Thyroid gland (tissue), 4 donors: ENCODE measurements around the gene IL19. TPM values are rescaled to one million over a fixed set of nuclear protein-coding genes. Genes with fewer than 3 reads are reported as not detected.

Source experiments
- DNase-seq, 2 donors: peaks; one replicate each; pipeline ENCODE4 v3.0.0-alpha.2; 2019
- H3K27ac ChIP-seq, 3 donors: fragments of 200-600 bp; sonication (generic); 1 replicate in 2 of 3; 2 replicates in 1 of 3; pipeline ENCODE4 v1.5.1; 2016 to 2019; ENCODE audit warnings: mild to moderate bottlenecking in 1 of 3, moderate library complexity in 1 of 3
- H3K27me3 ChIP-seq: fragments of 200-600 bp; sonication (generic); one replicate; pipeline ENCODE4 v1.5.1; 2019
- H3K36me3 ChIP-seq, 2 donors: fragments of 200-600 bp; sonication (generic); one replicate each; pipeline ENCODE4 v1.5.1; 2016 to 2019
- H3K4me1 ChIP-seq, 2 donors: fragments of 200-600 bp; sonication (generic); one replicate each; pipeline ENCODE4 v1.5.1; 2017 to 2019
- H3K4me3 ChIP-seq, 3 donors: fragments of 200-600 bp; sonication (generic); replicated peaks in 1 of 3; 1 replicate in 2 of 3; 2 replicates in 1 of 3; pipeline ENCODE4 v1.5.1; 2016; ENCODE audit warnings: mild to moderate bottlenecking in 1 of 3
- H3K9me3 ChIP-seq: fragments of 200-600 bp; sonication (generic); one replicate; pipeline ENCODE4 v1.5.1; 2017
- POLR2A ChIP-seq, 2 donors: fragments of 450-650 bp; IDR thresholded peaks; one replicate each; pipeline ENCODE4 v1.6.1; 2017; ENCODE audit warnings: antibody characterized with exemption in 2 of 2, mild to moderate bottlenecking in 2 of 2, moderate library complexity in 1 of 2
- WGBS, 2 donors: methylation state at CpG; one replicate each; pipeline ENCODE4 v1.1.5; 2017; 5-methylcytosine and 5-hydroxymethylcytosine counted together
- intact Hi-C: fragments of 100-400 bp; cut with DNase I; formaldehyde crosslinking; loops from one replicate; pipeline ENCODE4 v1.15.1; 2023
- total RNA-seq, 4 donors: library from RNA; depleted of rRNA; stranded (reverse); fragments of >200 nt; gene quantifications; one replicate each; pipeline ENCODE4 v1.2.3, GENCODE V29; 2016
- TF ChIP-seq, protein P1 (sequence below), 6 experiments: fragments of 200-600 bp in 3 of 6; fragments of 450-650 bp in 3 of 6; sonication (generic) in 3 of 6; IDR thresholded peaks; one replicate each; pipeline ENCODE4 v1.5.1; 2016 to 2019; ENCODE audit warnings: antibody characterized with exemption in 6 of 6, mild to moderate bottlenecking in 2 of 6, inconsistent platforms in 1 of 6, moderate library complexity in 1 of 6

IL19 gene
- total RNA-seq, 4 donors from 2014 or later: not detected

DNA sequence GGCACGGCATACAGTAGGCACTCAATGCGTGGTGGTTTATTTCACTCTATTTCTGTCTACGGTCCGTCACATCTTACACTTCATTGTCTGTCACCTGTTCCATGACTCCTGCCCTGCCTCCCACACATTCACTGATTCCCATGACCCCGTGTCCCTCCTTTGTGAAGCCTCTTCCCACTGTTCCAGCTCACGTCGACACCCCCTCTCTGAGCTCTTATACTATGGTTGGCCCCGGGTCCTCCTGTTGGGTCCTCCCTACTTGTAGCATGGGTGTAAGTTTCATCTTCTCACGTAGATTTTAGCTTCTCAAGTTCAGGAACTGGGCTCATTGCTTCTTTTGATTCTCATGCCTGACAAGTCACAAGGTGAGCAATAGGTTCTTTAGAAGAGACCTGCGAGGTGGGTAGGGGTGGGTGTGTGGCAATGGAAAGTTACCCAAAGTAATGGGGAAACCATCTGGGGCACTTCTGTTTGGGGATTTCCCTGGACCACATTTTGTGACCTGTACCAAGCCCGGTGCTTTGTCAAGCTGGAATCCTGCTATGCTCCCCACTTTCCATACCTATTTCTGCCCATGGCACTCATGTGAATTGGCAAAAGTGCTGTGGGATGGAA, 23.8 kb downstream of the IL19 start:
- H3K27ac ChIP-seq: no peak overlapping the region
- no peaks in the 10 kb centered on the region for H3K4me1 ChIP-seq
- intact Hi-C loops: no loop called here
- DNase-seq: no peak
- TF ChIP-seq POLR2A (IDR thresholded peaks at IDR 0.05): no peak
- TF ChIP-seq, protein P1, sequence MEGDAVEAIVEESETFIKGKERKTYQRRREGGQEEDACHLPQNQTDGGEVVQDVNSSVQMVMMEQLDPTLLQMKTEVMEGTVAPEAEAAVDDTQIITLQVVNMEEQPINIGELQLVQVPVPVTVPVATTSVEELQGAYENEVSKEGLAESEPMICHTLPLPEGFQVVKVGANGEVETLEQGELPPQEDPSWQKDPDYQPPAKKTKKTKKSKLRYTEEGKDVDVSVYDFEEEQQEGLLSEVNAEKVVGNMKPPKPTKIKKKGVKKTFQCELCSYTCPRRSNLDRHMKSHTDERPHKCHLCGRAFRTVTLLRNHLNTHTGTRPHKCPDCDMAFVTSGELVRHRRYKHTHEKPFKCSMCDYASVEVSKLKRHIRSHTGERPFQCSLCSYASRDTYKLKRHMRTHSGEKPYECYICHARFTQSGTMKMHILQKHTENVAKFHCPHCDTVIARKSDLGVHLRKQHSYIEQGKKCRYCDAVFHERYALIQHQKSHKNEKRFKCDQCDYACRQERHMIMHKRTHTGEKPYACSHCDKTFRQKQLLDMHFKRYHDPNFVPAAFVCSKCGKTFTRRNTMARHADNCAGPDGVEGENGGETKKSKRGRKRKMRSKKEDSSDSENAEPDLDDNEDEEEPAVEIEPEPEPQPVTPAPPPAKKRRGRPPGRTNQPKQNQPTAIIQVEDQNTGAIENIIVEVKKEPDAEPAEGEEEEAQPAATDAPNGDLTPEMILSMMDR (IDR thresholded peaks at IDR 0.05): no peak
- whole genome bisulfite sequencing, 2 donors: 93 to 95% methylated on average over 11 of the region's 11 CpGs
- H3K4me3 ChIP-seq: no peak overlapping the region
- H3K9me3 ChIP-seq: no peaks in the 10 kb centered on the region
- H3K36me3 ChIP-seq: no peaks in the 10 kb centered on the region
- H3K27me3 ChIP-seq: no peaks in the 10 kb centered on the region

DNA sequence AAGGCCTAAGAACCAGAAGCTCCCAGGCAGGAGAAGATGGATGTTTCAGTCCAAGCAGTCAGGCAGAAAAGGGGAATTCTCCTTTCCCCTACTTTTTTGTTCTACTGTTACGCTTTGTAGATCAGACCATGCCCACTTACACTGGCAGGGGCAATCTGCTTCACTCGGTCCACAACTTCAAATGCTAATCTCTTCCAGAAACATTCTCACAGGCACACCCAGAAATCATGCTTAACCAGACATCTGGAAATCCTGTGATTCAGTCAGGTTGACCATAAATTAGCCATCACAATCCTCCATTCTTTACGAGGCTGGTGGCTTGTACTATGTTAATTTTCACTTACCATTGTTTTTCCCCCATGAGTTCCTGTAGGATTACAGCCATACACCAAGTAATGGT, 25.5 kb downstream of the IL19 start:
- no peak overlapping the region for H3K27ac ChIP-seq
- WGBS, 2 donors: 82 to 89% methylated on average over 3 of the region's 3 CpGs
- H3K4me3 ChIP-seq: no peak overlapping the region
- TF ChIP-seq POLR2A (IDR thresholded peaks at IDR 0.05): no peak
- TF ChIP-seq, protein P1 (IDR thresholded peaks at IDR 0.05): no peak
- no peaks in the 10 kb centered on the region for H3K9me3 ChIP-seq
- no peak for DNase-seq
- intact Hi-C loops: no loop called here
- H3K36me3 ChIP-seq: no peaks in the 10 kb centered on the region
- H3K4me1 ChIP-seq: no peaks in the 10 kb centered on the region
- H3K27me3 ChIP-seq: no peaks in the 10 kb centered on the region

DNA sequence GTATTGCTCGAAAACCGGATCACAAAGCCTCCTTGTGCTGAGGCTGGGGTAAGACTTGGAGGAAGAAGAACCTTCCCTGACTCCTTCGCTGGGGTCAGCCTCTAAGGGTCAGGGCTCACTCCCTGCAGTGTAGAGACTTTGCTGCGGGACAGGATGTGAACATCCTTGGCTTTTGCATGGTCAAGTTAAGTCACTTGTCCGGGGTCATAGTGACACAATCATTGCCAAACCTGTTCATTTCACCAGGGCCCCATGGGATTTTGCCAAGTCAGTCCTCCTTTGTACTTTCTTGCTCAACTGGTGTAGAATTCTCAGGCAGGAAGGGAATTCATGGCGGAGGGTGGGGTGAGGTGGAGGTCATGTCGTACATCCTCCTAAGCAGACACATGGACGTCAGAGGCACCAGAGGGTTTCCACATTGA, 26.4 kb downstream of the IL19 start:
- TF ChIP-seq, protein P1 (IDR thresholded peaks at IDR 0.05): no peak
- TF ChIP-seq POLR2A (IDR thresholded peaks at IDR 0.05): no peak
- Histone ChIP-seq H3K9me3 (no peaks in the 10 kb centered on the region), H3K4me3 (no peak overlapping the region), H3K4me1 (no peaks in the 10 kb centered on the region), H3K27me3 (no peaks in the 10 kb centered on the region), H3K36me3 (no peaks in the 10 kb centered on the region), H3K27ac (no peak overlapping the region)
- no peak for DNase-seq
- intact Hi-C loops: no loop called here
- 83 to 88% methylated on average over 8 of the region's 8 CpGs for WGBS, 2 donors

DNA sequence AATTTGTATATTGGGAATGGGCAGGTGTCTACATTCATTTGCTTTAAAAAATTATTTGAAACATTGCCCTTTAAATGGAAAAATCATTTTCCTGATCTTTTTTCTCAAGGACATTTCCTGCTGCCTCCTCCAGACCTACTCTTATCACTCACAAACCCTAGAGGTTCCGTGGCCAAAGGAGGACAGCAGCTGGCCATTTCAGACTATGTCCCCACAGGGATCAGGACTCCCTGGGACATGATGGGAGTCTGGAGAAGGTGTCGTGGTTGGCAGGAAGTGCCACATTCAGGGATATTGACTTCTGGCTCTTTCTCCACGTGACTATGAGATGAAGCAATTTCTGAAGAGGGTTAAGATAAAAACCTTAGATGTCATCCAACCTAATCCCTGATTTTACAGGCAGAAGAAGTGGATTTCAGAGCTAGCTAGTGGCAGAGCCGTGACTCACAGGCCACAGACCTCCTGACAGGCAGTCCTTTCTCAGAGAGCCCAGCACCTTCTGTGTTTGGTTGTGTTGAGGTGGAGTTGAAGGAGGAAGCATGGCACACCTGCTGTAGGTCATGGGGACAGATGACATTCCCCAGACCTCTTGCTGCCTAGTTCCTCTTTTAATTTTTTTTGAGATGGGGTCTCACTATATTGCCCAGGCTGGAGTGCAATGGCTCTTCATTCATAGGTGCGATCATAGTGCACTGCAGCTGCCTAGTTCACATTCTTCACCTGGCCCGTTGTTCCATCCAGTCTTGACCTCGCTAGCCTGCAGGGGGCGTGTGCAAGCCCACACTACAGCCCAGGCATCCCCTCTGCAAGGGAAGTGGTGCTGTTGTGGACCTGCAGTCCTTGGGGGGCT, 27.2 kb downstream of the IL19 start:
- no peaks in the 10 kb centered on the region for H3K9me3 ChIP-seq
- no peaks in the 10 kb centered on the region for H3K27me3 ChIP-seq
- no peak overlapping the region for H3K27ac ChIP-seq
- H3K36me3 ChIP-seq: no peaks in the 10 kb centered on the region
- intact Hi-C loops: no loop called here
- TF ChIP-seq, protein P1 (IDR thresholded peaks at IDR 0.05): peak in 4 of 6 experiments; percentile 7 to 48 (median 27)
- TF ChIP-seq POLR2A (IDR thresholded peaks at IDR 0.05): no peak
- H3K4me1 ChIP-seq: no peaks in the 10 kb centered on the region
- 47 to 54% methylated on average over 8 of the region's 8 CpGs for WGBS, 2 donors
- DNase-seq: peak; percentile 26 to 29
- no peak overlapping the region for H3K4me3 ChIP-seq

DNA sequence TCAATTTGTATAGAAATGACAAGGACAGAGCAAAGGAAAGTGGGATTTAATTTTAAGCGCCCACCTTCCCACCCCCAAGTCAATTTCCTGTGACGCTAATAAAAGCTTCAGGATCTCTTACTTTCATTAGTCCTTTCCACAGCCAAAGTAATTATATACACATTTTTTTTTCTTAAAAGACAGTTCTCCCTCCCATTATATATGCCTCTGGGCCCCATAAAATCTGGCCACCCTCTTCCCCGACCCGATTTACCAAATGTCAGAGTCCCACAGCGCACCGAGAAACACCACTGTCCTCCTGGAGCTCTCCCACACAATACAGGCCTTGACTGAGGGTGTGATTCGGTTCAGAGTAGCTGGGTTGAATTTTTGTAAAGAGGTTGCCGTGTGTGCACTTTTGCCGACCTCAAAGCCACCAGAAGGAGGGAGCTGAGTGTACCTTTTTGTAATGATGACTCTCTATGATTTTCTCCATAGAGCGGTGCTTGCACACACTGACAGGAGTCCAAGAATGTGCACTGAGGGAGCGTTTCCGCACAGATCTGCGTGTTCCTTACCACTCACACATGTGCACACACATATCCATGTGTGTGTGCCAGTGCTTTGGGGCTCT, 27.9 kb downstream of the IL19 start:
- DNase-seq: no peak
- no peak for TF ChIP-seq POLR2A (IDR thresholded peaks at IDR 0.05)
- TF ChIP-seq, protein P1 (IDR thresholded peaks at IDR 0.05): no peak
- Histone ChIP-seq H3K27ac (no peak overlapping the region), H3K4me3 (no peak overlapping the region), H3K27me3 (no peaks in the 10 kb centered on the region), H3K36me3 (no peaks in the 10 kb centered on the region), H3K4me1 (no peaks in the 10 kb centered on the region), H3K9me3 (no peaks in the 10 kb centered on the region)
- intact Hi-C loops: no loop called here
- 81% methylated on average over 13 of the region's 13 CpGs for WGBS, 2 donors
